HepG2 (cell line): ENCODE data around the gene EMC10.

Source experiments
- ELF4 ChIP-seq: sonication (generic); formaldehyde crosslinking; IDR thresholded peaks from 2 replicates; pipeline ENCODE4 v1.5.0; 2020; ENCODE audit warnings: missing genetic modification reagents, mild to moderate bottlenecking, moderate library complexity, borderline replicate concordance
- ETV5 ChIP-seq: IDR thresholded peaks from 2 replicates; pipeline ENCODE4 v1.6.1; 2018; ENCODE audit warnings: missing biosample characterization, missing genetic modification reagents, inconsistent platforms, borderline replicate concordance
- PCBP1 ChIP-seq: fragments of 200-400 bp; formaldehyde crosslinking; IDR thresholded peaks from 2 replicates; pipeline ENCODE4 v1.6.1; 2017; ENCODE audit warnings: mild to moderate bottlenecking, low read depth, low read length, borderline replicate concordance
- RFX1 ChIP-seq: fragments of 450-650 bp; IDR thresholded peaks from 2 replicates; pipeline ENCODE4 v1.6.1; 2017
- ZNF33B ChIP-seq: sonication (generic); formaldehyde crosslinking; IDR thresholded peaks from 2 replicates; pipeline ENCODE4 v1.5.1; 2020; ENCODE audit warnings: mild to moderate bottlenecking, missing genetic modification reagents
- ZNF556 ChIP-seq: sonication (generic); formaldehyde crosslinking; IDR thresholded peaks from 2 replicates; pipeline ENCODE4 v1.4.0; 2020; ENCODE audit warnings: mild to moderate bottlenecking, missing genetic modification reagents, borderline replicate concordance
- TF ChIP-seq, protein P1 (sequence below): sonication (generic); formaldehyde crosslinking; IDR thresholded peaks from 2 replicates; pipeline ENCODE4 v1.5.0; 2020; ENCODE audit warnings: mild to moderate bottlenecking, missing genetic modification reagents, moderate library complexity

DNA sequence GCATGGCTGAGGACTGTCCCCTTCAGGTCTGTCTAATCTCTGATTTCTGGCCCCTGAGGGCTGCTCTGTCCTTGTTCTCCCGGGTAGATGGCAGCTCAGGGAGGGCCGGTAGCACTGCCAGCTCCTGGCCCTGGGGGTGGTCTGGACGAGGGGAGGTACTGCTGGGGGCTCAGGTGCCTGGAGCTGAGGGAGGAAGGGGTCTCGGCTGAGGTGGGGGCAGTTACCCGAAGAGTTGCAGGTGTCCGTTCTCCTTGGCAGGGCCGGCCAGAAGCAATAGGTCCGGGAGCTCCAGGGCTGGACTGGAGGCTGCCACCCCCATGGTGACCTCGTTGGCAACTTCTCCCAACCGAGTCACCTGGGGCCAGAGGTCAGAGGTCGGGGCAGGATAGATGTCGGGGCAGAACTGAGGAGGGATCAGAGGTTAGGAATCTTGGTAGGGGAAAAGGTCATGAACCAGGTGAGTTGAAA lies 1.2 kb upstream of the EMC10 start:
- TF ChIP-seq, protein P1, sequence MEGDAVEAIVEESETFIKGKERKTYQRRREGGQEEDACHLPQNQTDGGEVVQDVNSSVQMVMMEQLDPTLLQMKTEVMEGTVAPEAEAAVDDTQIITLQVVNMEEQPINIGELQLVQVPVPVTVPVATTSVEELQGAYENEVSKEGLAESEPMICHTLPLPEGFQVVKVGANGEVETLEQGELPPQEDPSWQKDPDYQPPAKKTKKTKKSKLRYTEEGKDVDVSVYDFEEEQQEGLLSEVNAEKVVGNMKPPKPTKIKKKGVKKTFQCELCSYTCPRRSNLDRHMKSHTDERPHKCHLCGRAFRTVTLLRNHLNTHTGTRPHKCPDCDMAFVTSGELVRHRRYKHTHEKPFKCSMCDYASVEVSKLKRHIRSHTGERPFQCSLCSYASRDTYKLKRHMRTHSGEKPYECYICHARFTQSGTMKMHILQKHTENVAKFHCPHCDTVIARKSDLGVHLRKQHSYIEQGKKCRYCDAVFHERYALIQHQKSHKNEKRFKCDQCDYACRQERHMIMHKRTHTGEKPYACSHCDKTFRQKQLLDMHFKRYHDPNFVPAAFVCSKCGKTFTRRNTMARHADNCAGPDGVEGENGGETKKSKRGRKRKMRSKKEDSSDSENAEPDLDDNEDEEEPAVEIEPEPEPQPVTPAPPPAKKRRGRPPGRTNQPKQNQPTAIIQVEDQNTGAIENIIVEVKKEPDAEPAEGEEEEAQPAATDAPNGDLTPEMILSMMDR (CRISPR knock-in tag): no peak
- TF ChIP-seq ZNF33B (no peak), ZNF556 (CRISPR knock-in tag) (no peak), RFX1 (no peak), ETV5 (CRISPR knock-in tag) (no peak), PCBP1 (no peak), ELF4 (CRISPR knock-in tag) (no peak)
